Neuronal stem cell (in vitro differentiated cells): ENCODE data around the gene ITPR2.

ENCODE experiments used
- DNase-seq: peaks from one replicate; pipeline ENCODE4 v3.0.0-alpha.2; 2013; ENCODE audit warnings: low spot score
- H2AFZ ChIP-seq: one replicate; pipeline ENCODE4 v1.6.1; 2013; ENCODE audit warnings: mild to moderate bottlenecking, low read length, inconsistent platforms
- H2AK5ac ChIP-seq: 2 replicates; pipeline ENCODE4 v1.6.1; 2013; ENCODE audit warnings: low read depth, mild to moderate bottlenecking, inconsistent platforms, low read length, moderate library complexity, mixed read lengths
- H2BK120ac ChIP-seq: 2 replicates; pipeline ENCODE4 v1.6.1; 2013; ENCODE audit warnings: low read depth, mild to moderate bottlenecking, inconsistent platforms, low read length, moderate library complexity, mixed read lengths
- H2BK12ac ChIP-seq: one replicate; pipeline ENCODE4 v1.6.1; 2013; ENCODE audit warnings: low read length, inconsistent platforms
- H2BK15ac ChIP-seq: 2 replicates; pipeline ENCODE4 v1.6.1; 2013; ENCODE audit warnings: mild to moderate bottlenecking, low read length, inconsistent platforms, mixed read lengths
- H2BK5ac ChIP-seq: one replicate; pipeline ENCODE4 v1.6.1; 2013; ENCODE audit warnings: inconsistent platforms, mild to moderate bottlenecking, low read length, moderate library complexity
- H3K14ac ChIP-seq: one replicate; pipeline ENCODE4 v1.6.1; 2013; ENCODE audit warnings: low read length, inconsistent platforms
- H3K18ac ChIP-seq: 2 replicates; pipeline ENCODE4 v1.6.1; 2013; ENCODE audit warnings: low read length, inconsistent platforms
- H3K23ac ChIP-seq: 2 replicates; pipeline ENCODE4 v1.6.1; 2013; ENCODE audit warnings: low read depth, mild to moderate bottlenecking, mixed read lengths, low read length, inconsistent platforms; ENCODE audit not compliant: poor library complexity
- H3K27ac ChIP-seq: replicated peaks from 3 replicates; pipeline ENCODE4 v1.5.1; 2013; ENCODE audit warnings: low read length, inconsistent platforms
- H3K27me3 ChIP-seq, 3 experiments: 2 replicates each; pipeline ENCODE4 v1.6.1; 2013; ENCODE audit warnings: low read length in 3 of 3, mild to moderate bottlenecking in 2 of 3, inconsistent platforms in 1 of 3, low read depth in 1 of 3, mixed read lengths in 1 of 3, moderate library complexity in 1 of 3; ENCODE audit not compliant: control insufficient read depth in 3 of 3, insufficient read depth in 3 of 3
- H3K36me3 ChIP-seq, 2 donors: replicated peaks in 1 of 2; 2 replicates each; pipeline ENCODE4 v1.6.1; 2013; ENCODE audit warnings: low read length in 2 of 2; ENCODE audit not compliant: control insufficient read depth in 2 of 2, insufficient read depth in 2 of 2
- H3K4ac ChIP-seq: 2 replicates; pipeline ENCODE4 v1.6.1; 2013; ENCODE audit warnings: inconsistent platforms, mild to moderate bottlenecking, low read length, moderate library complexity
- H3K4me1 ChIP-seq, 2 donors: 1 replicate in 1 of 2; 2 replicates in 1 of 2; pipeline ENCODE4 v1.6.1; 2013; ENCODE audit warnings: low read length in 2 of 2, low read depth in 1 of 2; ENCODE audit not compliant: control insufficient read depth in 2 of 2, insufficient read depth in 1 of 2
- H3K4me2 ChIP-seq: one replicate; pipeline ENCODE4 v1.6.1; 2013; ENCODE audit warnings: mild to moderate bottlenecking, low read length, inconsistent platforms; ENCODE audit not compliant: insufficient read depth, poor library complexity, severe bottlenecking
- H3K4me3 ChIP-seq, 2 donors: 2 replicates each; pipeline ENCODE4 v1.5.1; 2013; ENCODE audit warnings: low read length in 2 of 2, mild to moderate bottlenecking in 2 of 2, inconsistent platforms in 1 of 2, moderate library complexity in 1 of 2
- H3K79me1 ChIP-seq: one replicate; pipeline ENCODE4 v1.6.1; 2013; ENCODE audit warnings: low read depth, mild to moderate bottlenecking, inconsistent platforms, low read length, moderate library complexity
- H3K9ac ChIP-seq: one replicate; pipeline ENCODE4 v1.6.1; 2013; ENCODE audit warnings: mild to moderate bottlenecking, low read depth, low read length, inconsistent platforms; ENCODE audit not compliant: poor library complexity
- H3K9me3 ChIP-seq, 2 donors: replicated peaks in 1 of 2; 2 replicates each; pipeline versions ENCODE3 to v1.6.1; 2013; ENCODE audit warnings: low read length in 2 of 2, mild to moderate bottlenecking in 2 of 2, inconsistent platforms in 1 of 2, low read depth in 1 of 2, mixed read lengths in 1 of 2, moderate library complexity in 1 of 2; ENCODE audit not compliant: control insufficient read depth in 2 of 2, insufficient read depth in 1 of 2
- H4K8ac ChIP-seq: one replicate; pipeline ENCODE4 v1.6.1; 2013; ENCODE audit warnings: low read depth, mild to moderate bottlenecking, inconsistent platforms, low read length, moderate library complexity
- H4K91ac ChIP-seq: one replicate; pipeline ENCODE4 v1.6.1; 2013; ENCODE audit warnings: low read length, low read depth, mild to moderate bottlenecking, inconsistent platforms; ENCODE audit not compliant: poor library complexity
- WGBS, 2 donors: extraction: QIAGEN DNeasy Blood & Tissue Kit; methylation state at CpG; one replicate each; pipeline ENCODE4 v1.1.7; 2013; ENCODE audit warnings: missing lambda C conversion rate in 2 of 2, mixed read lengths in 1 of 2; ENCODE audit not compliant: insufficient read length in 2 of 2, insufficient replicate concordance in 1 of 2; ENCODE audit errors: extremely low coverage in 2 of 2; 5-methylcytosine and 5-hydroxymethylcytosine counted together

Gene ITPR2

DNA sequence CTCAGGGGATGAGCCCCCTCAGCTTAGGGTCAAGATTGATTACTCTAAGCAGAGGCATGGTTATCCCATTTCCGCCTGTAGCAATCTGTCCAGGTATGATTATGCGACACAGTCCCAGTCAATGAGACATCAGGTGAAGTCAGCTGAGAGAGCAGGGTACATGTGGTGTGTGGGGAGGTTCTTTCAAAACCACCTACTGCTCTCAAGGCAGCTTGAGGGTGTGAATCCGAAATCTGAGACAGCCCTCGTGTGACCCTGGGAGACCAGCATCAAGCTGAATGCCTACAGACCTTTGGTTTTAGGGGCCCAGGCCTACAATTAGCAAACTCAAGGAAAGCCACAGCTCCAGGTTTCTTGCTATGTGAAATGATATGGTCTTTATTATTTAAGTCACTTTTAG is 275.7 kb downstream of the ITPR2 start:
- Histone ChIP-seq H3K18ac (no peak overlapping the region), H3K4me2 (no peak overlapping the region), H4K91ac (no peak overlapping the region), H3K27me3 (no peaks in the 10 kb centered on the region), H2AK5ac (no peak overlapping the region), H4K8ac (no peak overlapping the region), H2BK12ac (no peak overlapping the region), H3K4ac (no peak overlapping the region), H3K9ac (no peak overlapping the region), H2AFZ (no peak overlapping the region), H3K23ac (no peak overlapping the region), H3K36me3 (no peaks in the 10 kb centered on the region), H2BK120ac (no peak overlapping the region), H2BK5ac (no peak overlapping the region), H3K14ac (no peak overlapping the region), H3K79me1 (no peaks in the 10 kb centered on the region), H3K9me3 (no peaks in the 10 kb centered on the region), H2BK15ac (no peak overlapping the region), H3K4me1 (no peaks in the 10 kb centered on the region), H3K27ac (no peak overlapping the region), H3K4me3 (no peak overlapping the region)
- no peak for DNase-seq
- WGBS, 2 donors = no CpG with 5 or more reads among the region's 4 CpGs

- Histone ChIP-seq H3K9me3 (no peaks in the 10 kb centered on the region), H2AFZ (no peak overlapping the region), H3K23ac (no peak overlapping the region), H4K8ac (no peak overlapping the region), H3K27me3 (no peaks in the 10 kb centered on the region), H2BK5ac (no peak overlapping the region), H3K4me2 (no peak overlapping the region), H3K79me1 (no peaks in the 10 kb centered on the region), H3K14ac (no peak overlapping the region), H2BK12ac (no peak overlapping the region), H3K18ac (no peak overlapping the region), H2AK5ac (no peak overlapping the region), H3K4me3 (no peak overlapping the region), H4K91ac (no peak overlapping the region), H3K27ac (no peak overlapping the region), H2BK120ac (no peak overlapping the region), H3K9ac (no peak overlapping the region), H3K4ac (no peak overlapping the region), H3K36me3 (no peaks in the 10 kb centered on the region), H3K4me1 (no peaks in the 10 kb centered on the region), H2BK15ac (no peak overlapping the region)
- DNase-seq = no peak
- WGBS, 2 donors = no CpG with 5 or more reads among the region's 4 CpGs
Measured at GRCh38 chr12:26556916-26557315, 276.1 kb downstream of the ITPR2 start.

GRCh38 chr12:26555139-26555538 is 277.9 kb downstream of the ITPR2 start:
- Histone ChIP-seq H3K23ac (no peak overlapping the region), H3K14ac (no peak overlapping the region), H2BK120ac (no peak overlapping the region), H3K27me3 (no peaks in the 10 kb centered on the region), H2BK15ac (no peak overlapping the region), H3K27ac (no peak overlapping the region), H3K4me1 (no peaks in the 10 kb centered on the region), H2BK12ac (no peak overlapping the region), H3K18ac (no peak overlapping the region), H3K36me3 (no peaks in the 10 kb centered on the region), H2AFZ (no peak overlapping the region), H2BK5ac (no peak overlapping the region), H2AK5ac (no peak overlapping the region), H3K4me3 (no peak overlapping the region), H3K9ac (no peak overlapping the region), H3K79me1 (no peaks in the 10 kb centered on the region), H4K91ac (no peak overlapping the region), H3K9me3 (no peaks in the 10 kb centered on the region), H3K4ac (no peak overlapping the region), H3K4me2 (no peak overlapping the region), H4K8ac (no peak overlapping the region)
- no CpG with 5 or more reads among the region's 4 CpGs for WGBS, 2 donors
- no peak for DNase-seq

DNA sequence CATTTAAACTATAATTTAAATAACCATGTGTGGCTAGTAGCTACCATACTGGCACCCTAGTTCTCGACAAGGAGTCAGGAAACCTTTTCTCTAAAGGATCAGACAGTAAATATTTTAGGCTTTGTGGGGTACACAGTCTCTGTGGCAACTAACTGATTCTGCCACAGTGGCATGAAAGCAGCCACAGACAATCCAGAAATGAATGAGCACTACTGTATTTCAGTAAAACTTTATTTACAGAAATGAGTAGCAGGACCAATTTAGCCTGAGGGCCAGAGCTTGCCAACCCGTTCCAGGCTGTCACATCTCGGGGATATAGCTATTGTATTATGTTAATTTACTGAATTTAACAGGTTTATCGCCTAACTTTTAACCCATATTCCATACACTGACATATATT is 278.7 kb downstream of the ITPR2 start:
- Histone ChIP-seq H2AFZ (no peak overlapping the region), H3K27me3 (no peaks in the 10 kb centered on the region), H3K79me1 (no peaks in the 10 kb centered on the region), H4K91ac (no peak overlapping the region), H3K4me3 (no peak overlapping the region), H2BK15ac (no peak overlapping the region), H3K9ac (no peak overlapping the region), H3K4me2 (no peak overlapping the region), H3K9me3 (no peaks in the 10 kb centered on the region), H2BK12ac (no peak overlapping the region), H3K36me3 (no peaks in the 10 kb centered on the region), H3K18ac (no peak overlapping the region), H2AK5ac (no peak overlapping the region), H4K8ac (no peak overlapping the region), H3K14ac (no peak overlapping the region), H2BK5ac (no peak overlapping the region), H2BK120ac (no peak overlapping the region), H3K4ac (no peak overlapping the region), H3K27ac (no peak overlapping the region), H3K4me1 (no peaks in the 10 kb centered on the region), H3K23ac (no peak overlapping the region)
- DNase-seq = no peak
- WGBS, 2 donors = no CpG with 5 or more reads among the region's 4 CpGs
